Tibial nerve (tissue), 4 donors: Measurements from ENCODE around the gene SHC1. TPM values are rescaled to one million over a fixed set of nuclear protein-coding genes. Genes with fewer than 3 reads are reported as not detected.

ENCODE experiments used
- DNase-seq, 2 donors: peaks; one replicate each; pipeline ENCODE4 v3.0.0-alpha.2; 2019; ENCODE audit warnings: low spot score in 2 of 2
- H3K27ac ChIP-seq, 4 donors: fragments of 200-600 bp; sonication (generic) in 3 of 4; one replicate each; pipeline ENCODE4 v1.5.1; 2017 to 2019; ENCODE audit warnings: mild to moderate bottlenecking in 1 of 4
- H3K27me3 ChIP-seq, 2 donors: fragments of 200-600 bp; sonication (generic) in 1 of 2; one replicate each; pipeline versions ENCODE4 v1.5.1 to v1.6.0; 2017 to 2019
- H3K36me3 ChIP-seq, 3 donors: fragments of 200-600 bp; sonication (generic); one replicate each; pipeline ENCODE4 v1.5.1; 2018 to 2019
- H3K4me1 ChIP-seq, 4 donors: fragments of 200-600 bp; sonication (generic) in 3 of 4; one replicate each; pipeline ENCODE4 v1.5.1; 2017 to 2019
- H3K4me3 ChIP-seq, 4 donors: fragments of 200-600 bp; sonication (generic) in 3 of 4; one replicate each; pipeline ENCODE4 v1.5.1; 2017 to 2019; ENCODE audit warnings: mild to moderate bottlenecking in 1 of 4, moderate library complexity in 1 of 4
- H3K9me3 ChIP-seq, 4 donors: fragments of 200-600 bp; sonication (generic) in 3 of 4; one replicate each; pipeline ENCODE4 v1.5.1; 2017 to 2019
- EP300 ChIP-seq, 2 donors: sonication (generic); formaldehyde crosslinking; IDR thresholded peaks; one replicate each; pipeline ENCODE4 v1.6.1; 2017; ENCODE audit warnings: antibody characterized with exemption in 2 of 2, mild to moderate bottlenecking in 1 of 2
- POLR2A ChIP-seq, 2 donors: fragments of 450-650 bp; IDR thresholded peaks; one replicate each; pipeline ENCODE4 v1.6.1; 2017; ENCODE audit warnings: antibody characterized with exemption in 2 of 2, mild to moderate bottlenecking in 2 of 2, moderate library complexity in 2 of 2
- WGBS, 2 donors: methylation state at CpG; one replicate each; pipeline ENCODE4 v1.1.5; 2018; 5-methylcytosine and 5-hydroxymethylcytosine counted together
- total RNA-seq, 4 donors: library from RNA; depleted of rRNA; stranded (reverse); fragments of >200 nt; gene quantifications; one replicate each; pipeline ENCODE4 v1.1.0, GENCODE V29; 2016
- TF ChIP-seq, protein P1 (sequence below), 5 experiments: fragments of 200-600 bp in 3 of 5; fragments of 450-650 bp in 2 of 5; sonication (generic) in 3 of 5; IDR thresholded peaks; one replicate each; pipeline ENCODE4 v1.5.1; 2016 to 2019; ENCODE audit warnings: antibody characterized with exemption in 5 of 5, mild to moderate bottlenecking in 3 of 5, moderate library complexity in 2 of 5

SHC1 gene
- total RNA-seq, 4 donors from 2014 or later = 82.9 to 168 (median 101) TPM

DNA sequence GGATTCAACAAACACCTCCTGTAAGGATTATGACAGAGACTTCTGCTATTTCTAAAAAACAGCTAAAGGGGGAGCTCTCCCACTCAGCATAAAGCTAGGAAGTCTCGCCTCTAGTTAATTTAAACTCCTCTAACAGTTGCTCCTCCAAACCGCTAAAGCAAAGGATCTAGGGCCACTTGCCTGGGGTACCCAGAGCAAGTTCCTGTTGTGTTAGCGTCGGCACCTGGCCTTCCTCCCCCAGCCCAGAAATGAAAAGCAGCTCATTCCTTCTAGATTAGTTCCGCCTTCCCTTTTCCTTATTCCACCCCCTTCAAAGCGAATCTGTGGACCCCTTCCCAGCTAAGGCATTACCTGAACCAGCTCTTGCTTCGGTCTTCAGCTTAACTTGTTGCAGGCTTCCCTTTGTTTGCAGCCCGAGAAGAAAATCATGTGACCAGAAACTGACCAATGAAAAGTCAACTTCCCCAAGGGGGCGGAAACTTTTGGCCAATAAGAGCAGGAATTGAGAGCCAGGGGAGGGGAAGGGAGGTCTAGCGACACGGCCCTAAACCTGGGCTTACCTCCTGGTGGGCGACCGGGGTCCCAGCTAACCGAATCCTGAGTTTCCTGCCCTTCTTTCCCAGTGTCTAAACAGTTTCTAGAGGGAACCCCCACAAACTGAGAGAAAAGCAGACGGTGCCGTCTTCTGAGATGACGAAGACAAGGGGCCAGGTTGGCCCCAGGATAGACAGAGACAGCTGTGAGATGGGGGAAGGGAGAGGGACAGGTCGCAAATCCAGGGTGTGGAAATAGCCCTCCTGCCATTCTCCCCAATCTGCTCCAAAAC is 14.6 kb downstream of the SHC1 start, which contains the start of gene PBXIP1:
TSS of gene PBXIP1 (minus strand) at position 382 of the 826 bp plus-strand sequence. CDS start 2,378 bp downstream, outside the sequence.
- Histone ChIP-seq H3K27ac (peak within 1 kb of the TSS; percentile 64 to 84 (median 72)), H3K4me1 (peaks cover 0 to 77% (median 51%) of the 10 kb centered on the region in 4 donors), H3K27me3 (no peaks in the 10 kb centered on the region), H3K36me3 (peaks cover 0 to 33% (median 4%) of the 10 kb centered on the region in 3 donors), H3K4me3 (peak within 1 kb of the TSS; percentile 48 to 59 (median 56)), H3K9me3 (no peaks in the 10 kb centered on the region)
- DNase-seq = peak; percentile 71 to 93
- 0 to 1% methylated on average over 18 of the region's 18 CpGs for WGBS, 2 donors
- TF ChIP-seq EP300 (IDR thresholded peaks at IDR 0.05) (peak; percentile 35 to 57), POLR2A (IDR thresholded peaks at IDR 0.05) (peak in 1 of 2 donors; percentile 51)
- TF ChIP-seq, protein P1, sequence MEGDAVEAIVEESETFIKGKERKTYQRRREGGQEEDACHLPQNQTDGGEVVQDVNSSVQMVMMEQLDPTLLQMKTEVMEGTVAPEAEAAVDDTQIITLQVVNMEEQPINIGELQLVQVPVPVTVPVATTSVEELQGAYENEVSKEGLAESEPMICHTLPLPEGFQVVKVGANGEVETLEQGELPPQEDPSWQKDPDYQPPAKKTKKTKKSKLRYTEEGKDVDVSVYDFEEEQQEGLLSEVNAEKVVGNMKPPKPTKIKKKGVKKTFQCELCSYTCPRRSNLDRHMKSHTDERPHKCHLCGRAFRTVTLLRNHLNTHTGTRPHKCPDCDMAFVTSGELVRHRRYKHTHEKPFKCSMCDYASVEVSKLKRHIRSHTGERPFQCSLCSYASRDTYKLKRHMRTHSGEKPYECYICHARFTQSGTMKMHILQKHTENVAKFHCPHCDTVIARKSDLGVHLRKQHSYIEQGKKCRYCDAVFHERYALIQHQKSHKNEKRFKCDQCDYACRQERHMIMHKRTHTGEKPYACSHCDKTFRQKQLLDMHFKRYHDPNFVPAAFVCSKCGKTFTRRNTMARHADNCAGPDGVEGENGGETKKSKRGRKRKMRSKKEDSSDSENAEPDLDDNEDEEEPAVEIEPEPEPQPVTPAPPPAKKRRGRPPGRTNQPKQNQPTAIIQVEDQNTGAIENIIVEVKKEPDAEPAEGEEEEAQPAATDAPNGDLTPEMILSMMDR (IDR thresholded peaks at IDR 0.05) = peak in 4 of 5 experiments; percentile 13 to 36 (median 24)

DNA sequence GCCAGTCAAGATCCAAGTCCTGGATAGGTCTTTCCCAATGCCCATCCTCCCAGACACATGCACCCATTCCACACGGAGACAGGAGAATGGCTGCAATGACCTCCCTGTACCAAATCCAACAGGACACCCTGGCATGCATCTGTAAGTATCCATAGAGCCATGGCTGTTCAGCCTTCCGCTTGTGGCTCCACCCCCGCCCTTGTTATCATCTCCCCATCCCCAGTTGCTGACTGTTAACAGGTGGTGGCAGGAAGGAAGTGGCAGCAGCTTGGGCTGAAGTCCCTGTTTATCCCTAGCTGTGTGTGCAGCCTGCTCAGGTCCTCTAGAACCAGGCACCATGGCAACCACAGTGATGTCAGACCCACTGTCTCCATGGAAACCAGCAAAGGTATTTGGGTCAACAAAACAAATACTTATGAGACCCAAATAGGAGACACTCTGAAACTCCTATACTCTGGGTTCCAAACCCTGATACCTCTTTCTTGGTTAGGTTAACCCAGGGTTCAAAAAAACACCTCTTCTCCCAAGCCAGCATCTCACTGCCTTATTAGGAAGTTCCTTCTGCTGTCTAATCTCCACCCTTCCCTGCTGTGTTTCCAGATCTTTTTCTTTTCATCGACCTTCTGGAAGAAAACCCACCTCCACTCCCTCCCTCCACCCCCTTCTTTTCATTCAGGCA is 15.4 kb downstream of the SHC1 start:
- Histone ChIP-seq H3K27me3 (no peaks in the 10 kb centered on the region), H3K4me1 (peaks cover 0 to 70% (median 44%) of the 10 kb centered on the region in 4 donors), H3K36me3 (peaks cover 0 to 41% (median 6%) of the 10 kb centered on the region in 3 donors), H3K9me3 (no peaks in the 10 kb centered on the region), H3K27ac (peak overlapping the region in 3 of 4 donors; percentile 64 to 84 (median 80)), H3K4me3 (peak overlapping the region; percentile 48 to 59 (median 56))
- TF ChIP-seq, protein P1 (IDR thresholded peaks at IDR 0.05) = no peak
- no peak for TF ChIP-seq EP300 (IDR thresholded peaks at IDR 0.05)
- no peak for TF ChIP-seq POLR2A (IDR thresholded peaks at IDR 0.05)
- 17 to 25% methylated on average over 4 of the region's 4 CpGs for WGBS, 2 donors
- peak in 1 of 2 donors; percentile 41 for DNase-seq

DNA sequence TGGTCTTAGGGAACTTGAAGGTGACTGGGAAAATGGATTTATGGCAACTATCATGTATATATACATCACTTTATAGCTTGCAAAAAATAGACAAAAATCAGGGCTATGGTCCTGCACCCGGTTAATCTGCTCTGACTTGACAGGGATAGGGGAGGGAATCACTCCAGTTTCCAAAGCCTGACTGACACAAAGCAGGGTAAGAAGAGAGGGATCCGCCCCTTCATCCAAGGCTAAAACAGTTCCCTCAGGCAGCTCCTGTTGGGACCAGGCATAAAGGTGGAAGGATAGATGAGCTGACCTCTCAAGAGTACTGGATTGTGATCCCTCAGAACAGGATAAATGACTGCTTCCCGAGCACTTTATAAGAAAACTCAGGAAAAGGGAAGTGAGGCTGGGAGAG is 16.0 kb downstream of the SHC1 start:
- Histone ChIP-seq H3K27ac (peak overlapping the region in 2 of 4 donors; percentile 31 to 84), H3K4me1 (peaks cover 0 to 66% (median 44%) of the 10 kb centered on the region in 4 donors), H3K9me3 (no peaks in the 10 kb centered on the region), H3K36me3 (peaks cover 0 to 38% (median 6%) of the 10 kb centered on the region in 3 donors), H3K27me3 (no peaks in the 10 kb centered on the region), H3K4me3 (no peak overlapping the region)
- DNase-seq = no peak
- WGBS, 2 donors = 61 to 79% methylated on average over 3 of the region's 3 CpGs
- TF ChIP-seq POLR2A (IDR thresholded peaks at IDR 0.05) = no peak
- TF ChIP-seq, protein P1 (IDR thresholded peaks at IDR 0.05) = no peak
- no peak for TF ChIP-seq EP300 (IDR thresholded peaks at IDR 0.05)

DNA sequence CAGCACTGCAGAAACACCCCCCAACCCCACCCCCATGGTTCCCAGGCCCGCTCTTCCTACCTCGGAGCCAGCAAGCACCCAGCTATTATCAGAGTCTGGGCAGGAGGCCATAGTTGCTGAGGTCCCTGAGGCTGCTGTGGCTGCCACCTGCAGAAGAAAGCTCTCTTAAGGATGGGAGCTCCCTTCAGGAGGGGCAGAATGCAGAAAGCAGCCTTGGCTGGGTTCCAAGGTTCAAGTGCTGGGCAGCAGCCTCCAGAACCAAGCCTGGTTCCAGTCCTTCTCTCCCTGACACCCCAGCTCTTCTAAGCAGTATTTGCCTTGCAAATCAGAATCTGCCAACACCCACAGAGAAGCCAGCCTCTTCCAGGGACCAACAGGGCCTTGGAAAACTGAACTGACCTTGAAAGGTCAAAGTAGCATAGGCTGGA is 16.9 kb downstream of the SHC1 start:
- peak overlapping the region in 1 of 4 donors; percentile 18 for H3K27ac ChIP-seq
- H3K4me1 ChIP-seq = peaks cover 0 to 63% (median 44%) of the 10 kb centered on the region in 4 donors
- DNase-seq = no peak
- no peaks in the 10 kb centered on the region for H3K9me3 ChIP-seq
- 62 to 79% methylated on average over 2 of the region's 2 CpGs for WGBS, 2 donors
- H3K36me3 ChIP-seq = peaks cover 0 to 35% (median 6%) of the 10 kb centered on the region in 3 donors
- no peaks in the 10 kb centered on the region for H3K27me3 ChIP-seq
- H3K4me3 ChIP-seq = no peak overlapping the region
- no peak for TF ChIP-seq POLR2A (IDR thresholded peaks at IDR 0.05)
- no peak for TF ChIP-seq EP300 (IDR thresholded peaks at IDR 0.05)
- TF ChIP-seq, protein P1 (IDR thresholded peaks at IDR 0.05) = no peak
